ENCODE measurements around the gene ANKRD29.
"Not testable (repeated sequence)": the region's sequence is repeated elsewhere in the genome, so short reads cannot be mapped to it uniquely, and the experiment has no call there.

Gene ANKRD29

DNA sequence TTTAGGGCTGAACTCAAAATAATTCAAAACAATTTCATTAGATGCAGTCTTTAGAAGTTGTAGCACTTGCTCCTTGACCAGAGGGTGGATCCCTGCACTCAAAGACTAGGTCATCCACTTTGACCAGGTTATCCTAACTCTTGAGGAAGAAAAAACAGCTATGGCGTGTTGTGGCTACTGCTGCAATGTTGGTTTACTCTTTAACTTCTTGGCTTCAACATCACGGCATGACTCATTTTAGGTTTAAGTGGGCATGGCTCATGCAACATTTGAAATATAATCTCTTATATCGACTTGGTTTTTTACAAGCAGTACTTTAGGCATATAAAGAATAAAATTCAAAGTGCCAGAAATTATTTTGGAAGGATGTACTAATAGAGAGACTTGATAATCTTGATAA, 35.4 kb downstream of the ANKRD29 start:
- H3K4me3 ChIP-seq (ENCODE audit: low read depth, low read length): no peak overlapping the region
- DNase-seq (ENCODE audit: low read depth): peak; percentile 64

DNA sequence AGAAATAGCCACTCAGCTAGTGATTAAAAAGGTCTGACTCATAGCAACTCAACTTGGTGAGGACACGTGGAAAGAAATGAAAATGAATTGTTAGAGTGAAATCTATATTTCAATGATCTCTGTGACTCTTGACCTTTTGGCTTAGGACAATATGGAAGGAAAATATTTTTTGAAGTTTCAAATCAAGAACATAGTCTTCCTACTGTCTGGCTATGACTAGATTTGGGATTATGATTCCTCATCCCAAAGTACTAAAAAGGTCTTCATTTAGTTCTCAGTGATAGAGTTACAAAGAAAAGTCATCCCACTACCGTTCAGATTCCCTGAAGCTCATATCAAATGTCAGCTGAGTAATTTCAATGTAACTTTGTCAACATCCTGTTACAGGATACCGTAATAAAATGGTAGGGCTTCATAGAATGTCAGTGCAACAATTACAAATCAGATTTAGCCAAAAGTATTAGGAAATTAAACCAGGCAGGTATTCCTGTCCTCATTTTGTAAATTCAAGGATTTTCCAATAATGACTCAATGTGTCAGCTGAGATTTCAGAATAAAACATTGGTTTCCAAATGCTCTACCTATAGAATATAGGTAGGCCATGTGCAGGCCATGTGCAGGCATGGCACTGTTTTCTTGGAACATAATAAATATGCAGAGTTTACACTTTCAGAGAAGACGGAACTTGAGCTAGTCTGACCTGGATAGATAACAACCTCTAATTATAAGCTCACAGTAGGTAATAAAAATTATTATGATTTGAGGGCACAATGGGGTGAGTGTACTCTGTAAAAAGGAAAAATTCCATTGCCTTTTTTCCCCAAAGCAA, 36.0 kb downstream of the ANKRD29 start:
- H3K4me3 ChIP-seq (ENCODE audit: low read depth, low read length): no peak overlapping the region
- no peak for DNase-seq (ENCODE audit: low read depth)

GRCh38 chr18:23623040-23623439, 39.7 kb downstream of the ANKRD29 start:
- DNase-seq (ENCODE audit: low read depth): no peak
- no peak overlapping the region for H3K4me3 ChIP-seq (ENCODE audit: low read depth, low read length)

DNA sequence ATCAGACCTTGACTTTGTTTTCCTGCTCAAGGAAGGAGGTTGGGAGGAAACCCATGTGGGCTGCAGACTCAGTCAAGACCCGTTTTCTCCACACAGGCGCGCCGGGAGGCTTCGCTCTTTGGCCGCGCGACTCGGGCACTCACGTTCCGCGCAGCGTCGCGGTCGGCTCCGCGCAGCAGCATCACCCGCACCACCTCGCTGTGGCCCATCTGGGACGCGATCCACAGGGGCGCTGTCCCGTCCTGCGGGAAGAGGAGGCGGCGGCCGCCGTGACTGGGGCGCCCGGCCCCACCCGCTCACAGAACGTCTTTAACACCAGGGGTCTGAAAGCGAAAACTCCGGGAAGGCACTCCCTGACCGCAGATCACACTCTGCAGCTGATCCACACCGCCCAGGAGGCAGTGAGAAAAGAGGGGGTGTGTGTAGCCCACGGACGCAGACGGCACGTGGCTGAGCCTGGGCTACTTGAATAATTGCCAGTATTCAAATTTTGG, 43.3 kb downstream of the ANKRD29 start:
- H3K4me3 ChIP-seq (ENCODE audit: low read depth, low read length): peak overlapping the region; percentile 50
- DNase-seq (ENCODE audit: low read depth): no peak

- peak overlapping the region; percentile 50 for H3K4me3 ChIP-seq (ENCODE audit: low read depth, low read length)
- no peak for DNase-seq (ENCODE audit: low read depth)
These were observed 43.8 kb downstream of the ANKRD29 start for GRCh38 chr18:23618862-23619387.

DNA sequence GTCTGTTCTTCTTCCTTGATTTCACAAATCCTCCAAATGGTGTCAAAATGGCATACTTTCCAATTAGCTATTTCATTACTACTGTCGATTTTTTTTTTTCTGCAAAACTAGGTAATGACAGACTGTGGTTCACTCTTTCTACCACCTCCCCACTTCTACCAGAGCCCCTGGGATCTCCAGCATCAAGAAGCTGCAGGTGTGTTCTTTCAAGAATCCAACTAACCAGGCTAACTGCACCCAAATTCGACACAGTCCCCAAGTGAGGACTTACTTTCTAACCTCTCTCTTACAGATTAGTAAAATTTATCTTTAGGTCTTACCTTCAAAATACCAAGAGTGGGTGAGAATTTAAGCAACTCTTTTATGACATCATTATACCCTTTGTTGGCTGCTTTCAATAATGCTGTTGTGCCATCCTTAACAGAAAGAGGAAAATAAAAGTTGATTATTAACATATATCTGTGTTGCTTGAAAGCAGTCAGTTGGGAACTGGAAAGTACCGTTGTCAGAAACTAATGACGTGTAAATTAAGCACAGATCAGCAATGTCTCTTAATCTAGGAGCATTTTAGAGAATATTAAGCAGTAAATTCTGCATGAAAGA, 45.2 kb downstream of the ANKRD29 start:
- no peak overlapping the region for H3K4me3 ChIP-seq (ENCODE audit: low read depth, low read length)
- no peak for DNase-seq (ENCODE audit: low read depth)

- no peak overlapping the region for H3K4me3 ChIP-seq (ENCODE audit: low read depth, low read length)
- DNase-seq (ENCODE audit: low read depth): no peak
These were observed 46.5 kb downstream of the ANKRD29 start for GRCh38 chr18:23616258-23616657.

- H3K4me3 ChIP-seq (ENCODE audit: low read depth, low read length): no peak overlapping the region
- no peak for DNase-seq (ENCODE audit: low read depth)
These were observed 47.8 kb downstream of the ANKRD29 start for GRCh38 chr18:23614891-23615290.

GRCh38 chr18:23614413-23614812, 48.3 kb downstream of the ANKRD29 start:
- H3K4me3 ChIP-seq (ENCODE audit: low read depth, low read length): no peak overlapping the region
- DNase-seq (ENCODE audit: low read depth): no peak

DNA sequence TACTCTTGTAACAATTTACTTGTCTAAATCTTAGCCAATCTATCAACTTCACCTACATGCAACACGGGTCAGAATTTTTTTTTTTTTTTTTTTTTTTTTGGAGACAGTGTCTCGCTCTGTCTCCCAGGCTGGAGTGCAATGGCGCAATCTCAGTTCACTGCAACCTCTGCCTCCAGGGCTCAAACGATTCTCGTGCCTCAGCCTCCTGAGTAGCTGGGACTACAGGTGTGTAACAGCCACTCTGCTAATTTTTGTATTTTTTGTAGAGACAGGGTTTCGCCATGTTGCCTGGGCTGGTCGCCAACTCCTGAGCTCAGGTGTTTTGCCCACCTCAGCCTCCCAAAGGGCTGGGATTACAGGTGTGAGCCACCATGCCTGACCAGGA, 49.6 kb downstream of the ANKRD29 start:
- not testable (repeated sequence) for DNase-seq (ENCODE audit: low read depth); H3K4me3 ChIP-seq (ENCODE audit: low read depth, low read length)

GRCh38 chr18:23612434-23613090, 50.1 kb downstream of the ANKRD29 start:
- no peak overlapping the region for H3K4me3 ChIP-seq (ENCODE audit: low read depth, low read length)
- no peak for DNase-seq (ENCODE audit: low read depth)

DNA sequence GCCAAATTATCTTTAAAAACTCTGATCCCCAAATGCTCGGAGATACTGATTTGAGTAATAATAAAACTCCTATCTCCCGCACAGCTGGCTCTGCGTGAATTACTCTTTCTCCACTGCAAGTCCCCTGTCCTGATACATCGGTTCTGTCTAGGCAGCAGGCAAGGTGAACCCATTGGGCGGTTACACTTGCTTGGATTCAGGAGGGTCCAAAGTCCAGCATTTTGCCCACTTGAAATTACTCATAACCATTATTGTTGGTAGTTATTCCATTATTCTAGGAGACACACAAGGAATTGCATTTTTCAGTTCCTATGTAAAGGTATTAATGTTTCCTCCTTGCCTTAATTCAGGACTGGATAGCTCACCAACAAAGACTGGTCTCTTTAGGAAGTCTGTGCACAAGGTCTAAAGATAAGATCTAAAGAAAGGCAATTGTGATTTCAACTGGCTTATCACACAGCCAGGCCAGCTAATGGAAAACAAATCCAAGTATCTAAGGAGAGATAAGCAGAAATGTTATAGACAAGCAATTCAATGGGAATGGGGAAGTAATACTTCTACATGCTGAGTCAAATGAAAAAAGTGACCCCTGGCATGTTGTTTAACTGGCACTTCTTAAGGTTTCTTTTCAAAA, 53.2 kb downstream of the ANKRD29 start:
- no peak overlapping the region for H3K4me3 ChIP-seq (ENCODE audit: low read depth, low read length)
- no peak for DNase-seq (ENCODE audit: low read depth)

DNA sequence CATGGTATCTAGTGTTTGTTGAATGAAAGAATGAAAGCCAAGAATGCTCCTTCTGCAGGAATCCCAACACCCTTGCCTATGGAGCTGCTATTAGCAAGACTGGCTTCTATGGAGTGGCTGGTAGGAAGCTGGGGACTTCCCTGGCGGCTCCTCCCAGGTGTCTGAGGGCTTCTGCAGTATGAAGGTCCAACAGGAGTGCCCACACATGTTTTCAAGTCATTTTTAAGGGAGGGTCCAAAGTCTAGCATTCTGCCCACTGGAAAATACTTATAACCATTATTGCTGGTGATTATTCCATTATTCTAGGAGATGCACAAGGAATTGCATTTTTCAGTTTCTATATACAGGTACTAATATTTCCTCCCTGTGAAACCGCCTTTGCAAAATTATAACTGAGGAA, 54.5 kb downstream of the ANKRD29 start:
- H3K4me3 ChIP-seq (ENCODE audit: low read depth, low read length): no peak overlapping the region
- no peak for DNase-seq (ENCODE audit: low read depth)

DNA sequence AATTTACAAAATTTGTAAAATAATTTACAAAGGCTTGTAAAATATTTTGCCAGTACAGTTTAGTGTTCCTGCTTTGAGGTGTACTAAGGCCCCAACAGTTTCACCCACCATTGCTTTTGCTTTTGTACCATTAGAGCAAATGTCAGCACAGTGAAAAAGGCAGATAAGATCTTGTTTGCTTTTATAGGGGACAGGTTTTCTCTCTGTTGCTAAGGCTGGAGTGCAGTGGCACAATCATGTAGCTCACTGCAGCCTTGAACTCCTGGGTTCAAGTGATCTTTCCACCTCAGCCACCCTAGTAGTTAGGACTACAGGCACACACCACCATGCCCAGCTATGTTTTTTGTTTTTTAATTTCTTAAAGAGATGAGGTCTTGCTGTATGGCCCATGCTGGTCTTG, 56.8 kb downstream of the ANKRD29 start:
- DNase-seq (ENCODE audit: low read depth): no peak
- no peak overlapping the region for H3K4me3 ChIP-seq (ENCODE audit: low read depth, low read length)

DNA sequence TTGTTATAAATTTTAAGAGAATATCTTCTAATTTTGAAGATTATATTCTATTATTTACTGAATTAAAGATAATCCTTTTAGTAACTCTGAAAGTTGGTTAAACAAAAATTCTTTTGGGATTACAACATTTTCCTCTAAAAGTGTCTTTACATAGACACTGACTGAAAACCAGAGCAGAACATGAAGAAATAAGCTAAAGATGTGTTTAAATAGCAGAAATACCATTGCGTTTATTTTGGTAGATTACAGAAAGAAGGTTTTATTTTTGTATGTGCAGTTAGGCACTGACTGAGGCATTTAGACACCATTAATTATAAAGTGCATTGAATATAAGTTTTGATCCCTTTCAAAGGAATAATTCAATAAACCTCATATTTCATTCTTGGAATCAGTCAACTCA, 62.9 kb downstream of the ANKRD29 start:
- no peak for DNase-seq (ENCODE audit: low read depth)
- H3K4me3 ChIP-seq (ENCODE audit: low read depth, low read length): no peak overlapping the region

- no peak overlapping the region for H3K4me3 ChIP-seq (ENCODE audit: low read depth, low read length)
- no peak for DNase-seq (ENCODE audit: low read depth)
These were observed 66.5 kb downstream of the ANKRD29 start for GRCh38 chr18:23596183-23596582.

DNA sequence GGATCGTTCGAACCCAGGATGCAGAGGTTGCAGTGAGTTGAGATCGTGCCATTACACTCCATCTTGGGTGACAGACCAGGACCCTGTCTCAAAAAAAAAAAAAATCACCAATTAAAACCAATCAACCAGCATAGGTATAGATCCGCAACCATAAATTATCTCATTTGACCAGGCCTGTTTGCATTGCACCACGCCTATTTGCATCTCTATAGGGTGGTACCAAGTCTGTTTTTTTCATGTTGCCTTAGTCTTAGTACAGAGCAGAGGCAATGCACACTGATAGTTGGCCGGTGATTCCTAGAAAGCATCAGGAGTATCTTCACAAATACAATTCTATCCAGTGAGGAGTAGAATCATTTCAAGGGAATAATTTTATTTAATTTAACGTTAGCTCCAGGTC, 67.1 kb downstream of the ANKRD29 start:
- no peak overlapping the region for H3K4me3 ChIP-seq (ENCODE audit: low read depth, low read length)
- DNase-seq (ENCODE audit: low read depth): no peak

GRCh38 chr18:23593720-23594119, 69.0 kb downstream of the ANKRD29 start:
- H3K4me3 ChIP-seq (ENCODE audit: low read depth, low read length): no peak overlapping the region
- DNase-seq (ENCODE audit: low read depth): peak; percentile 70

DNA sequence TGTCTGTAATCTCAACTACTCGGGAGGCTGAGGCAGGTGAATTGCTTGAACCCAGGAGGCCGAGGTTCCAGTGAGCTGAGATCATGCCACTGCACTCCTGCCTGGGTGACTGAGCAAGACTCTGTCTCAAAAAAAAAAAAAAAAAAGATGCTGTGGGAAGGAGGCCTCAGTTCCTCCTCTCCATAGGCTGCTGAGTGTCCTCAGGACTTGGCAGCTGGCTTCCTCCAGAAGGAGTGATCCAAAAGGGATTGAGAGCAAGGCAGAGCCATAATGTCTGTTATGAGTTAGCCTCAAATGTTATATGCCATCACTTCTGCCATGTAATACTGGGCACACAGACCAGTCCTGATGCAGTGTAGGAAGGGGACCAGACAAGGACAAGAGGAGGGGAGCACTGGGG, 69.8 kb downstream of the ANKRD29 start:
- DNase-seq (ENCODE audit: low read depth): no peak
- no peak overlapping the region for H3K4me3 ChIP-seq (ENCODE audit: low read depth, low read length)

GRCh38 chr18:23591011-23591410, 71.7 kb downstream of the ANKRD29 start:
- no peak for DNase-seq (ENCODE audit: low read depth)
- H3K4me3 ChIP-seq (ENCODE audit: low read depth, low read length): no peak overlapping the region

All from skeletal muscle cell (primary cell).